ENCODE measurements around the gene MS4A10. TPM values are rescaled to one million over a fixed set of nuclear protein-coding genes. Genes with fewer than 3 reads are reported as not detected.
"Not testable (repeated sequence)": the region's sequence is repeated elsewhere in the genome, so short reads cannot be mapped to it uniquely, and the experiment has no call there.

MS4A10 gene
- total and polyA plus RNA-seq, 4 donors, result not detected

- WGBS, 2 donors, result 51 to 59% methylated on average over 14 of the region's 14 CpGs
- no peaks in the 10 kb centered on the region for H3K36me3 ChIP-seq (ENCODE audit: control insufficient read depth in 4 of 4, insufficient read depth in 4 of 4, low read length in 4 of 4)
- H3K27me3 ChIP-seq (ENCODE audit: control insufficient read depth in 3 of 3, insufficient read depth in 3 of 3, low read length in 2 of 3), result no peaks in the 10 kb centered on the region
- H3K27ac ChIP-seq (ENCODE audit: low read depth in 1 of 2, low read length in 1 of 2), result no peak within 1 kb of the TSS
- peak in 2 of 3 donors; percentile 17 to 49 for DNase-seq
- peaks cover 0 to 3% (median 0%) of the 10 kb centered on the region in 5 donors for H3K4me1 ChIP-seq (ENCODE audit: control insufficient read depth in 5 of 5, insufficient read depth in 5 of 5, low read length in 5 of 5)
- peak; percentile 64 for ATAC-seq (ENCODE audit: insufficient read depth, low FRiP score)
- no peak within 1 kb of the TSS for H3K9ac ChIP-seq (ENCODE audit: insufficient read depth in 1 of 2, low read length in 2 of 2)
- peak within 1 kb of the TSS; percentile 3 for H3K4me3 ChIP-seq
- TF ChIP-seq CTCF (IDR thresholded peaks at IDR 0.05; ENCODE audit: control extremely low read depth, extremely low read depth), result no peak
- peaks cover 0 to 4% (median 0%) of the 10 kb centered on the region in 4 donors for H3K9me3 ChIP-seq (ENCODE audit: control insufficient read depth in 4 of 4, insufficient read depth in 3 of 4, low read length in 3 of 4)
Measured at GRCh38 chr11:60756307-60757032, 28.7 kb upstream of the MS4A10 start, which contains the start of gene MS4A15. TSS of gene MS4A15 (plus strand) at chr11:60756867. CDS start at chr11:60763734, 6,867 bp downstream.

GRCh38 chr11:60757231-60757800, 27.8 kb upstream of the MS4A10 start:
- no peak overlapping the region for H3K9ac ChIP-seq (ENCODE audit: insufficient read depth in 1 of 2, low read length in 2 of 2)
- no peak overlapping the region for H3K27ac ChIP-seq (ENCODE audit: low read depth in 1 of 2, low read length in 1 of 2)
- ATAC-seq (ENCODE audit: insufficient read depth, low FRiP score), result no peak
- no peaks in the 10 kb centered on the region for H3K27me3 ChIP-seq (ENCODE audit: control insufficient read depth in 3 of 3, insufficient read depth in 3 of 3, low read length in 2 of 3)
- WGBS, 2 donors, result 87 to 90% methylated on average over 19 of the region's 19 CpGs
- peaks cover 0 to 4% (median 0%) of the 10 kb centered on the region in 4 donors for H3K9me3 ChIP-seq (ENCODE audit: control insufficient read depth in 4 of 4, insufficient read depth in 3 of 4, low read length in 3 of 4)
- DNase-seq, result no peak
- peaks cover 0 to 3% (median 0%) of the 10 kb centered on the region in 5 donors for H3K4me1 ChIP-seq (ENCODE audit: control insufficient read depth in 5 of 5, insufficient read depth in 5 of 5, low read length in 5 of 5)
- H3K36me3 ChIP-seq (ENCODE audit: control insufficient read depth in 4 of 4, insufficient read depth in 4 of 4, low read length in 4 of 4), result no peaks in the 10 kb centered on the region
- no peak for TF ChIP-seq CTCF (IDR thresholded peaks at IDR 0.05; ENCODE audit: control extremely low read depth, extremely low read depth)
- peak overlapping the region; percentile 3 for H3K4me3 ChIP-seq

GRCh38 chr11:60758671-60759070, 26.5 kb upstream of the MS4A10 start:
- not testable (repeated sequence) for H3K27me3 ChIP-seq (ENCODE audit: control insufficient read depth in 3 of 3, insufficient read depth in 3 of 3, low read length in 2 of 3); H3K36me3 ChIP-seq (ENCODE audit: control insufficient read depth in 4 of 4, insufficient read depth in 4 of 4, low read length in 4 of 4); H3K9me3 ChIP-seq (ENCODE audit: control insufficient read depth in 4 of 4, insufficient read depth in 3 of 4, low read length in 3 of 4); H3K27ac ChIP-seq (ENCODE audit: low read depth in 1 of 2, low read length in 1 of 2); H3K9ac ChIP-seq (ENCODE audit: insufficient read depth in 1 of 2, low read length in 2 of 2); H3K4me1 ChIP-seq (ENCODE audit: control insufficient read depth in 5 of 5, insufficient read depth in 5 of 5, low read length in 5 of 5); ATAC-seq (ENCODE audit: insufficient read depth, low FRiP score); H3K4me3 ChIP-seq; DNase-seq
- WGBS, 2 donors, result 90 to 95% methylated on average over 4 of the region's 4 CpGs

GRCh38 chr11:60759438-60760225, 25.5 kb upstream of the MS4A10 start:
- not testable (repeated sequence) for H3K4me3 ChIP-seq; H3K27ac ChIP-seq (ENCODE audit: low read depth in 1 of 2, low read length in 1 of 2); ATAC-seq (ENCODE audit: insufficient read depth, low FRiP score); H3K4me1 ChIP-seq (ENCODE audit: control insufficient read depth in 5 of 5, insufficient read depth in 5 of 5, low read length in 5 of 5); H3K27me3 ChIP-seq (ENCODE audit: control insufficient read depth in 3 of 3, insufficient read depth in 3 of 3, low read length in 2 of 3); H3K36me3 ChIP-seq (ENCODE audit: control insufficient read depth in 4 of 4, insufficient read depth in 4 of 4, low read length in 4 of 4); H3K9ac ChIP-seq (ENCODE audit: insufficient read depth in 1 of 2, low read length in 2 of 2); H3K9me3 ChIP-seq (ENCODE audit: control insufficient read depth in 4 of 4, insufficient read depth in 3 of 4, low read length in 3 of 4); DNase-seq
- WGBS, 2 donors, result 62 to 73% methylated on average over 22 of the region's 22 CpGs
